ENCODE measurements around the gene CERS6. TPM values are rescaled to one million over a fixed set of nuclear protein-coding genes. Genes with fewer than 3 reads are reported as not detected.
A peak's percentile ranks its signal among the peaks of the same experiment; 100 is the strongest.
"Not testable (repeated sequence)": the region's sequence is repeated elsewhere in the genome, so short reads cannot be mapped to it uniquely, and the experiment has no call there.

CERS6 gene
- polyA plus RNA-seq, 1 donor: 43.8 TPM

DNA sequence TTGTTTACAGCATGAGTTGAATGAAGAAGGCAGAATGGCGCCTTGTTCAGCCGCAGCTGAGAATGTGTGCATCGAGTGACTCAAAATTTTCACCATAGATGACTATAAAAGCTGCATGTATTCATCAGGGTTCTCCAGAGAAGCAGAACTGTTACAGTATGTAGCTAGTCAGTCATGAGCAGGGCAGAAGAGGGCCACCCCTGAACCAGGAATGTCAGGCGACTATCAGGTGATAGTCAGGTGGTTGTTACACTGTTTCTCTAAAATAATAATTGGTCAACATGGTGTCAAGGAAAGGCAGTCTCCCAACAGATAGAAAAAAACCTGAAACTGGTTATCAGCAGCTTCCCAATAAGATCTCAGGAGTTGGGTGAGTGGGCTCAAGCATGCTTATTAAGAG lies 326.2 kb downstream of the CERS6 start:
- H3K9me3 ChIP-seq (ENCODE audit: control insufficient read depth, low read depth, low read length): no peaks in the 10 kb centered on the region
- no peaks in the 10 kb centered on the region for H3K4me1 ChIP-seq (ENCODE audit: control insufficient read depth, insufficient read depth, low read length)
- 93% methylated on average over 3 of the region's 4 CpGs for WGBS (ENCODE audit: insufficient coverage, low lambda C conversion rate)
- no peak for DNase-seq
- no peak overlapping the region for H3K4me3 ChIP-seq (ENCODE audit: low read length)
- H3K27me3 ChIP-seq (ENCODE audit: control insufficient read depth, insufficient read depth, low read length): no peaks in the 10 kb centered on the region
- no peaks in the 10 kb centered on the region for H3K36me3 ChIP-seq (ENCODE audit: control insufficient read depth, insufficient read depth, low read length)
- H3K27ac ChIP-seq (ENCODE audit: low read length): no peak overlapping the region

DNA sequence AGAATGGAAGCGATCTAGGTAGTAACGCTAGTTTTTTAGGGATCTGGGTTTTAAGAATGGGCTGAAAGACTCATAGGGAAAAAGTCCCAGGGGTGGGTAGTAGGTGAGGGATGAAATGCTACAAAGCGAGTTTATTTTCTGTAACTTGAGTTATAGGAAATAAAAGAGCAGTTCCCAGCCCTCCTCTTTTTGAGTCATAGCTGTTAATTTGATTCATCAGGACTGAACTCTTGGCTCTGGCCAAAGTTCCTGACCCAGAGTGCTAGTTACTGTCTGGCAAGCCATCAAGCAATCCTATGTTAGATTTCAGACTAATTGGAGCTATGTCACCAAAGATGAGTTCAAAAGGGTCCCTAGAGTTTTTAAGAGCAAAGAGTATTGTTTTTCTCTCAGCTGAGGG lies 328.9 kb downstream of the CERS6 start:
- Histone ChIP-seq H3K27me3 (ENCODE audit: control insufficient read depth, insufficient read depth, low read length) (no peaks in the 10 kb centered on the region), H3K27ac (ENCODE audit: low read length) (no peak overlapping the region), H3K36me3 (ENCODE audit: control insufficient read depth, insufficient read depth, low read length) (no peaks in the 10 kb centered on the region), H3K4me1 (ENCODE audit: control insufficient read depth, insufficient read depth, low read length) (no peaks in the 10 kb centered on the region), H3K9me3 (ENCODE audit: control insufficient read depth, low read depth, low read length) (no peaks in the 10 kb centered on the region), H3K4me3 (ENCODE audit: low read length) (no peak overlapping the region)
- DNase-seq: peak in 1 of 2 donors; percentile 45
- WGBS (ENCODE audit: insufficient coverage, low lambda C conversion rate): 100% methylated on average over 1 of the region's 3 CpGs

DNA sequence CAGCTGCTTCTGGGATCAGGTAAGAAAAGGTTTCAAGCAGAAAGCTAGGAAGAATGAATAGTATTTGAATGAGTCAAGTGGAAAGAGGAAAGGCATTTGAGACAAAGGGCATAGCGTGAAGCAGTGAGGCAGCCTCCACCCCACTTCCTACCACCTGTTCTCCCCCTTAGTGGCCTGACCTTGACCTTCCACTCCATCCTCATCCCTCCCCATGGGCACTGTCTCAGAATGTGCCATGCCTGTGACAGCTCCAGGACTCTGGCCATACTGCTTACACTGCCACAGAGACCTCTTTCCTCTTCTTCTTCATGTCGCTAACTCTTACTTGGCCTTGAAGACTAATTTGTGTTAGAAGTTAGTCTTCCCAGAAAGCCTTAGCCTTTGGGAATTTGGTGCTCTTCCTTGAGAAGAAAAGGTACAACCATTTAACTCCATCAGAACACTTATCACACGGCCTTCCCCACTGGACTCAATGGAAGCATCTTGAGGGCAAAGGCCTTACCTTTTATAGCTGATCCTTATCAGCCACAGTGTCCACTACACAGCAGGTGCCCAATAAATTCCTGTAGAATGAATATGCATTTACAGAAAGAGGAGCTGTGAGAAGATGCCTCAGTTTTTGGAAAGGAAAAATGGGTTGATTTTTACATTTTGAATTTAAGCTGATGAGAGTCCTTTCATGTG lies 331.2 kb downstream of the CERS6 start:
- 100% methylated on average over 1 of the region's 3 CpGs for WGBS (ENCODE audit: insufficient coverage, low lambda C conversion rate)
- Histone ChIP-seq H3K9me3 (ENCODE audit: control insufficient read depth, low read depth, low read length) (no peaks in the 10 kb centered on the region), H3K36me3 (ENCODE audit: control insufficient read depth, insufficient read depth, low read length) (no peaks in the 10 kb centered on the region), H3K4me1 (ENCODE audit: control insufficient read depth, insufficient read depth, low read length) (no peaks in the 10 kb centered on the region), H3K27ac (ENCODE audit: low read length) (no peak overlapping the region), H3K27me3 (ENCODE audit: control insufficient read depth, insufficient read depth, low read length) (no peaks in the 10 kb centered on the region), H3K4me3 (ENCODE audit: low read length) (no peak overlapping the region)
- no peak for DNase-seq

DNA sequence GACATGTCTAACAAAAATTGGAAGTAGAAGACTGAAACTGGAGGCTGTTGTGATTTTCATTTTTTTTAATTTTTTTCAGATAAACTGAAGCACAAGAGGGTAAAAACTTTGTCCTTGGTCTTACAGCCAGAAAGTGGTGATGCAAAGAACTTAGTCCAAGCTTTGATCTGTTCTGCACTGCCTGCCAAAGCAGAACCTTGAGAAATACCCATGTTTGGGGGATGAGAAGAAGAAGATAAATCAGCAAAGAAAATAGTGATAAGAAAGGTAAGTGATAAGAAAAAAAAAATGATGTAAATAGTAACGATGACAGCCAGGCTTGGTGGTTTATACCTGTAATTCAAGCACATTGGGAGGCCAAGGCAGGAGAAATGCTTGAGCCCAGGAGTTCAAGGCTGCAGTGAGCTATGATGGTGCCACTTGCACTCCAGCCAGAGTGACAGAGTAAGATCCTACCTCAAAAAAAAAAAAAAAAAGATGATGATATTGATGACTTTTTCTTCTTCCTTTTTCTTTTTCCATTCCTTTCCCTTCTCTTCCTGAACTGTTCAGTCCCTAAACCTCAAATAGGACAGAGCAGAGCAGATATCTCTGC lies 331.8 kb downstream of the CERS6 start:
- no peaks in the 10 kb centered on the region for H3K9me3 ChIP-seq (ENCODE audit: control insufficient read depth, low read depth, low read length)
- no peaks in the 10 kb centered on the region for H3K36me3 ChIP-seq (ENCODE audit: control insufficient read depth, insufficient read depth, low read length)
- H3K4me3 ChIP-seq (ENCODE audit: low read length): no peak overlapping the region
- WGBS (ENCODE audit: insufficient coverage, low lambda C conversion rate): no CpG with 5 or more reads among the region's 1 CpG
- DNase-seq: no peak
- no peaks in the 10 kb centered on the region for H3K27me3 ChIP-seq (ENCODE audit: control insufficient read depth, insufficient read depth, low read length)
- no peak overlapping the region for H3K27ac ChIP-seq (ENCODE audit: low read length)
- H3K4me1 ChIP-seq (ENCODE audit: control insufficient read depth, insufficient read depth, low read length): no peaks in the 10 kb centered on the region

DNA sequence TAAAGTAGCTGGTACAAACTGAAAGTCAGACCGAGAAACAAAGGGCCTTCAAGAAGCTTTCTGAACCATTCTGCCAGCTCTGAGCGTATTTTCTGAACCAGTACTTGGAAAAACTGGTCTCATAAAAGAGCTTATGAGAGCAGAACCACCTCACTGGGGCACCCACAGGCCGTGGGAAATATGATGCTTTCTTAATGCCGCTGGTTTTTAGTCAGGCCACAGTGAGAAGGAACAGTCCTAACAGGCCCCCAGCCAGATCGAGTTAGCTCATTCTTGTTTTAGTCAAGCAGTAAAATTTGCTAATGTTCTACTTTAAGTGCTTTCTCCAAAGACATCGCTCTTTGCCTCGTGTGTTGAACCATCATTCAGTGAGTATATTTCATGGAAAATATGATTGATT lies 333.7 kb downstream of the CERS6 start:
- no peak overlapping the region for H3K27ac ChIP-seq (ENCODE audit: low read length)
- WGBS (ENCODE audit: insufficient coverage, low lambda C conversion rate): no CpG with 5 or more reads among the region's 7 CpGs

DNA sequence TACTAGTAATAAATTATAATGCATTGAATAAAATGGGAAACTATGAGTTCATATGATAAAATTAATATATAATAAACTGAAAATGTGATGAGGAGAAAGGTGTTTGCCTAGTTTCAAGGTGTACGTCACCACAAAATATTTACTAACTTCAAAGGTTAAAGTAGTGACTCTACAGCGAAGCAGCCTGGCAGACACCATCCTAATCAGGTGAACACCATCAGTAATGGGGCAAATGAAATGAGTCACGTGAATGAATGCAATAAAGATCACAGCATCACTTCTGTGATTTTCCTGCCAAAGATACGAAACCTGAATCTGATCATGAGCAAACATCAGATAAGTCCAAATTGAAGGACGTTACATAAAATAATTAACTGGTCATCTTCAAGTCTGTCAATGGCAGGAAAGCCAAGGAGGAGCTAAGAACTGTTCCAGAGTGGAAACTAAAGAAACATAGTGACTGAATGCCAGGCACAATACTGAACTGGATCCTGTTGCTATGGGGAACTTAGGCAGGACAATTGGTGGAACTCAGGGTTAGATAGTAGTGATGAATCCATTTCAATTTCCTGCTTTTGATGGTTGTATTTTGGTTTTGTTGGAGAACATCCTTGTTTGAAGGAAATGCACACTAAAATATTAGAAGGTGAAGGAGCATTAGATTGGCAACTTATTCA lies 334.3 kb downstream of the CERS6 start:
- WGBS (ENCODE audit: insufficient coverage, low lambda C conversion rate): 83% methylated on average over 1 of the region's 5 CpGs
- DNase-seq: no peak
- H3K27ac ChIP-seq (ENCODE audit: low read length): no peak overlapping the region

More for the DNA sequence above, 333.7 kb downstream of the CERS6 start:
- DNase-seq: no peak
- Histone ChIP-seq H3K4me1 (ENCODE audit: control insufficient read depth, insufficient read depth, low read length) (no peaks in the 10 kb centered on the region), H3K27me3 (ENCODE audit: control insufficient read depth, insufficient read depth, low read length) (no peaks in the 10 kb centered on the region), H3K36me3 (ENCODE audit: control insufficient read depth, insufficient read depth, low read length) (no peaks in the 10 kb centered on the region), H3K4me3 (ENCODE audit: low read length) (no peak overlapping the region), H3K9me3 (ENCODE audit: control insufficient read depth, low read depth, low read length) (no peaks in the 10 kb centered on the region)

DNA sequence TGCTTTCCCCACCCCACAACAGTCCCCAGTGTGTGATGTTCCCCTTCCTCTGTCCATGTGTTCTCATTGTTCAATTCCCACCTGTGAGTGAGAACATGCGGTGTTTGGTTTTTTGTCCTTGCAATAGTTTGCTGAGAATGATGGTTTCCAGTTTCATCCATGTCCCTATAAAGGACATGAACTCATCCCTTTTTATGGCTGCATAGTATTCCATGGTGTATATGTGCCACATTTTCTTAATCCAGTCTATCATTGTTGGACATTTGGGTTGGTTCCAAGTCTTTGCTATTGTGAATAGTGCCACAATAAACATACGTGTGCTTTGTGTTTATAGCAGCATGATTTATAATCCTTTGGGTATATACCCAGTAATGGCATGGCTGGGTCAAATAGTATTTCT lies 335.1 kb downstream of the CERS6 start:
- H3K9me3 ChIP-seq (ENCODE audit: control insufficient read depth, low read depth, low read length); H3K27me3 ChIP-seq (ENCODE audit: control insufficient read depth, insufficient read depth, low read length); H3K4me1 ChIP-seq (ENCODE audit: control insufficient read depth, insufficient read depth, low read length); H3K4me3 ChIP-seq (ENCODE audit: low read length); H3K36me3 ChIP-seq (ENCODE audit: control insufficient read depth, insufficient read depth, low read length); H3K27ac ChIP-seq (ENCODE audit: low read length); DNase-seq: not testable (repeated sequence)
- WGBS (ENCODE audit: insufficient coverage, low lambda C conversion rate): no CpG with 5 or more reads among the region's 2 CpGs

More for the DNA sequence above, 334.3 kb downstream of the CERS6 start:
- Histone ChIP-seq H3K27me3 (ENCODE audit: control insufficient read depth, insufficient read depth, low read length) (no peaks in the 10 kb centered on the region), H3K36me3 (ENCODE audit: control insufficient read depth, insufficient read depth, low read length) (no peaks in the 10 kb centered on the region), H3K4me1 (ENCODE audit: control insufficient read depth, insufficient read depth, low read length) (no peaks in the 10 kb centered on the region), H3K4me3 (ENCODE audit: low read length) (no peak overlapping the region), H3K9me3 (ENCODE audit: control insufficient read depth, low read depth, low read length) (no peaks in the 10 kb centered on the region)

DNA sequence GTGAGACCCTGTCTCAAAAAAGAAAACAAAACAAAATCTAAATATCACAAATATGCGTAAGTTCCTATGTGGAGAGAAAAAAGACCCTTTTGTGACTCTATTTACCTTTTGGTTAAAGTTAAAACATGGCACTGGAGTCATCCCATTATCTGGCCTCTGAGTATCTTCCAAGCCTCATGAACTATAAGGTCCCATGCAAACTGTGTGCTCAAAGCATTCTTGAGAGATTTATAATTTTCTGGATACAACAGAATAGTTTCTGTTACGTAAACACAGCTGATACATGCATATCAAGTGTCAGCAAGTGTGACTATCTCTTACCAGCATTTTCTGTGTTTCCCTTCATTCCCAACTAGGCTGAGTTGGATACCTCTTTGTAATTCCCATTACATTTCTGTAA lies 337.5 kb downstream of the CERS6 start:
- H3K27me3 ChIP-seq (ENCODE audit: control insufficient read depth, insufficient read depth, low read length): no peaks in the 10 kb centered on the region
- H3K27ac ChIP-seq (ENCODE audit: low read length): no peak overlapping the region
- no peaks in the 10 kb centered on the region for H3K36me3 ChIP-seq (ENCODE audit: control insufficient read depth, insufficient read depth, low read length)
- no peak for DNase-seq
- no peaks in the 10 kb centered on the region for H3K9me3 ChIP-seq (ENCODE audit: control insufficient read depth, low read depth, low read length)
- H3K4me3 ChIP-seq (ENCODE audit: low read length): no peak overlapping the region
- H3K4me1 ChIP-seq (ENCODE audit: control insufficient read depth, insufficient read depth, low read length): peaks cover 6% of the 10 kb centered on the region
- WGBS (ENCODE audit: insufficient coverage, low lambda C conversion rate): 100% methylated on average over 1 of the region's 2 CpGs

DNA sequence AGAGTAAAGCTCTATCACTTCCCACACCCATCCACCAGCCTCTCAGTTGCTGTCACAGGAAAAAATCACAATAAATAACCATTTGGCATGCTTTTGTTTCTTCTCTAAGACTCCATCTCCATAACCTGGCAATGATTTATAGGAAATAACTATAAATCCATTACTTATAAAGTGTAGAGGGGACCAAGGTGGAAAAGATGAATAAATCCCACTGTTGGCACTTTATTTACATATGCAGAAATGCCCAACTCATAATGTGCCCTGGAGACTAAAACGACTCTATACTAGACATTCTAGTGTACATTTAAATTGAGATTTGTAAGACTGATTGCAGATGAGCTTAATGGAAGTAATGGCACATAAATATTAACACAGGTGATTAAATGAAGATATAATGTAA lies 338.9 kb downstream of the CERS6 start:
- no peaks in the 10 kb centered on the region for H3K27me3 ChIP-seq (ENCODE audit: control insufficient read depth, insufficient read depth, low read length)
- H3K27ac ChIP-seq (ENCODE audit: low read length): no peak overlapping the region
- H3K36me3 ChIP-seq (ENCODE audit: control insufficient read depth, insufficient read depth, low read length): no peaks in the 10 kb centered on the region
- WGBS (ENCODE audit: insufficient coverage, low lambda C conversion rate): no CpG with 5 or more reads among the region's 1 CpG
- H3K4me1 ChIP-seq (ENCODE audit: control insufficient read depth, insufficient read depth, low read length): peaks cover 9% of the 10 kb centered on the region
- H3K4me3 ChIP-seq (ENCODE audit: low read length): no peak overlapping the region
- no peak for DNase-seq
- no peaks in the 10 kb centered on the region for H3K9me3 ChIP-seq (ENCODE audit: control insufficient read depth, low read depth, low read length)

DNA sequence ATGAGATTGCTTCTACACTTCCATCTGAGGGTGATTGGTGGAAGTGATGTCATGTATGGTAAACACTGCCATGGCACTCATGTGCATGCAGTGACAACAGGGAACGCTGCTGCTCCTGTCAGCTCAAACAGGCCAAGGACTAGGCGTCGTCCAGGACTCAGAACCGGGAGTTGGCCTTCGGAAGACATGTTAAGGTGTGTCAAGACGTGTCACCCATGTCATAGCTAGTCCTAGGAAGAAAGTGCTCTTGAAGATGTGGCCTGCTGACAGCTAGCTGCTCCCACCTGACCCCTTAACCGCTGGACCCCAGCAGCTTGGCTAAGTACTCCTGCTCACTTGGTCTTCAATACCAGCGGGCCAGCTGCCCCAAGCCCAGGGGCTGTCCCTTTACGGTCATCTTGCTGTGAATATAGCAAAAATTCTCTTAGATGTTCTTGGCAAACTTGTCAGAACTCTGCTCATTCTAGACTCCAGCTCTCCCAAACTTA lies 340.1 kb downstream of the CERS6 start:
- Histone ChIP-seq H3K27ac (ENCODE audit: low read length) (no peak overlapping the region), H3K4me3 (ENCODE audit: low read length) (no peak overlapping the region), H3K4me1 (ENCODE audit: control insufficient read depth, insufficient read depth, low read length) (peaks cover 10% of the 10 kb centered on the region), H3K9me3 (ENCODE audit: control insufficient read depth, low read depth, low read length) (no peaks in the 10 kb centered on the region), H3K36me3 (ENCODE audit: control insufficient read depth, insufficient read depth, low read length) (no peaks in the 10 kb centered on the region), H3K27me3 (ENCODE audit: control insufficient read depth, insufficient read depth, low read length) (no peaks in the 10 kb centered on the region)
- DNase-seq: no peak
- WGBS (ENCODE audit: insufficient coverage, low lambda C conversion rate): no CpG with 5 or more reads among the region's 9 CpGs

All from large intestine (tissue), 3 donors.